PFSK-1 (cell line): ENCODE measurements around the gene GAS7.

Experiments
- FOXP2 ChIP-seq: optimal IDR thresholded peaks from 2 replicates; pipeline ENCODE3; 2011; ENCODE audit warnings: borderline replicate concordance, control low read depth, inconsistent platforms; ENCODE audit not compliant: insufficient read depth; ENCODE audit errors: extremely low read length, extremely low read depth
- POLR2AphosphoS5 ChIP-seq: IDR thresholded peaks from 2 replicates; pipeline ENCODE4 v1.6.1; 2012; ENCODE audit warnings: low read depth, mild to moderate bottlenecking, control low read depth, low read length, moderate library complexity
- SIN3A ChIP-seq: IDR thresholded peaks from 2 replicates; pipeline ENCODE4 v1.6.1; 2012; ENCODE audit warnings: mild to moderate bottlenecking, low read length, moderate library complexity, borderline replicate concordance; ENCODE audit not compliant: insufficient read depth
- TAF1 ChIP-seq: IDR thresholded peaks from 2 replicates; pipeline ENCODE4 v1.6.1; 2012; ENCODE audit warnings: low read length, control low read depth, borderline replicate concordance; ENCODE audit not compliant: insufficient read depth
- TF ChIP-seq, protein P1 (sequence below), 2 experiments: IDR thresholded peaks; 2 replicates each; pipeline versions ENCODE4 v1.6.1 to v1.8.0; 2011 to 2012; ENCODE audit warnings: low read depth in 2 of 2, low read length in 2 of 2, control low read depth in 1 of 2, inconsistent platforms in 1 of 2, mild to moderate bottlenecking in 1 of 2, moderate library complexity in 1 of 2; ENCODE audit not compliant: insufficient read depth in 1 of 2

The GAS7 gene

GRCh38 chr17:9977180-9977575 lies 221.2 kb downstream of the GAS7 start:
- TF ChIP-seq POLR2AphosphoS5 (no peak), FOXP2 (no peak), SIN3A (no peak), TAF1 (no peak)
- TF ChIP-seq, protein P1, sequence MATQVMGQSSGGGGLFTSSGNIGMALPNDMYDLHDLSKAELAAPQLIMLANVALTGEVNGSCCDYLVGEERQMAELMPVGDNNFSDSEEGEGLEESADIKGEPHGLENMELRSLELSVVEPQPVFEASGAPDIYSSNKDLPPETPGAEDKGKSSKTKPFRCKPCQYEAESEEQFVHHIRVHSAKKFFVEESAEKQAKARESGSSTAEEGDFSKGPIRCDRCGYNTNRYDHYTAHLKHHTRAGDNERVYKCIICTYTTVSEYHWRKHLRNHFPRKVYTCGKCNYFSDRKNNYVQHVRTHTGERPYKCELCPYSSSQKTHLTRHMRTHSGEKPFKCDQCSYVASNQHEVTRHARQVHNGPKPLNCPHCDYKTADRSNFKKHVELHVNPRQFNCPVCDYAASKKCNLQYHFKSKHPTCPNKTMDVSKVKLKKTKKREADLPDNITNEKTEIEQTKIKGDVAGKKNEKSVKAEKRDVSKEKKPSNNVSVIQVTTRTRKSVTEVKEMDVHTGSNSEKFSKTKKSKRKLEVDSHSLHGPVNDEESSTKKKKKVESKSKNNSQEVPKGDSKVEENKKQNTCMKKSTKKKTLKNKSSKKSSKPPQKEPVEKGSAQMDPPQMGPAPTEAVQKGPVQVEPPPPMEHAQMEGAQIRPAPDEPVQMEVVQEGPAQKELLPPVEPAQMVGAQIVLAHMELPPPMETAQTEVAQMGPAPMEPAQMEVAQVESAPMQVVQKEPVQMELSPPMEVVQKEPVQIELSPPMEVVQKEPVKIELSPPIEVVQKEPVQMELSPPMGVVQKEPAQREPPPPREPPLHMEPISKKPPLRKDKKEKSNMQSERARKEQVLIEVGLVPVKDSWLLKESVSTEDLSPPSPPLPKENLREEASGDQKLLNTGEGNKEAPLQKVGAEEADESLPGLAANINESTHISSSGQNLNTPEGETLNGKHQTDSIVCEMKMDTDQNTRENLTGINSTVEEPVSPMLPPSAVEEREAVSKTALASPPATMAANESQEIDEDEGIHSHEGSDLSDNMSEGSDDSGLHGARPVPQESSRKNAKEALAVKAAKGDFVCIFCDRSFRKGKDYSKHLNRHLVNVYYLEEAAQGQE (IDR thresholded peaks at IDR 0.05; ENCODE audit: insufficient read depth in 1 of 2, low read depth in 2 of 2, low read length in 2 of 2) = no peak

- TF ChIP-seq POLR2AphosphoS5 = no peak
- TF ChIP-seq, protein P1 (IDR thresholded peaks at IDR 0.05; ENCODE audit: insufficient read depth in 1 of 2, low read depth in 2 of 2, low read length in 2 of 2) = no peak
- TF ChIP-seq TAF1 = no peak
- TF ChIP-seq SIN3A = no peak
- TF ChIP-seq FOXP2 = no peak
Observed at GRCh38 chr17:9976283-9977179, 221.9 kb downstream of the GAS7 start.

GRCh38 chr17:9974448-9975381 lies 223.7 kb downstream of the GAS7 start:
- no peak for TF ChIP-seq FOXP2
- TF ChIP-seq, protein P1 (IDR thresholded peaks at IDR 0.05; ENCODE audit: insufficient read depth in 1 of 2, low read depth in 2 of 2, low read length in 2 of 2) = no peak
- TF ChIP-seq SIN3A = no peak
- TF ChIP-seq TAF1 = no peak
- no peak for TF ChIP-seq POLR2AphosphoS5

- TF ChIP-seq SIN3A (no peak), FOXP2 (no peak), TAF1 (no peak), POLR2AphosphoS5 (no peak)
- TF ChIP-seq, protein P1 (IDR thresholded peaks at IDR 0.05; ENCODE audit: insufficient read depth in 1 of 2, low read depth in 2 of 2, low read length in 2 of 2) = no peak
Observed at GRCh38 chr17:9973669-9974447, 224.5 kb downstream of the GAS7 start.
